Activated CD4-positive, CD25-positive, alpha-beta regulatory T cell treated with anti-CD3 and anti-CD28 coated beads, Interleukin-2, amount 50 U/mL, for 16 hours (primary cell): ENCODE measurements around the gene NPLOC4.
"Not testable (repeated sequence)": the region's sequence is repeated elsewhere in the genome, so short reads cannot be mapped to it uniquely, and the experiment has no call there.

Source experiments
- DNase-seq: peaks from one replicate; pipeline ENCODE4 v3.0.0-alpha.2; 2020; ENCODE audit warnings: low read depth, low spot score

Gene NPLOC4

DNA sequence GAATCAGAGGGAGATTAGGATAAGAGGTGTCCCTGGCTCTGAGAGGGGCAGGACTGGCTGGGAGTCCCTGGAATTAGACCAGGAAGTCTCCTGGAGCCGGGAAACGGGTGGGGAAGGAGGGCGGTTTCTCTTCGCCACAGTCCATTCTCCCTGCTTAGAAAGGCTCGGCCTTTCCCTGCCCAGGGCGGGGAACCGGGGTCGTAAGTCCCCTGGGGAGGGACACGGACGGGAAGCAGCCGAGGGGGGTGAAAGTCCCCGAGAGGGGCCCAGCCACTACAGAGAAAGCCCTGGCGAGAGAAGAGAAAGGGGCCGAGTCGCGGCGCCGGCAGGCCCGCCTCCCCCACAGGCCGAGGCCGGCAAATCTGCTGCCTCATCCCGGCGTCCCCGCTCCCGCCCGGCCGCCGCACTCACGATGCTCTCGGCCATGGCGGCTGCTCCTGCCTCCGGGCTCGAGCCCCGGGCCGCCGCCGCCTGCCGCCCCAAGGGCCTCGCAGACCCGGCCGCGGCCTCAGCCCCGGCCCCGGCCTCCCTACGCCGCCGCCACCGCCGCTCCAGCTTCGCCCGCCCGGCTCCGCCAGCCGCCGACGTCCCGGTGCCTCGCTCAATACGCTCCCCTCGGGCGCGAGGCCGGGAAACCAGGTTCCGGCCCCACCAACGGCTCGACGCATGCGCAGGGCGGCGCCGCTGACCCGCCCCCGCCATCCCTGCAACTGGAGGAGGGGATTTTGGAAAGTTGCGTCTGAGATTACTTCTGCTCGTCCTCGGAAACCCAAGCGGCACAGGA lies at the start of gene NPLOC4, which contains the start of gene TSPAN10:
NPLOC4 (minus strand) TSS at position 608 of the 784 bp plus-strand sequence; CDS start at position 426, 182 bp downstream.
TSPAN10 (plus strand) TSS at position 692 of the 784 bp plus-strand sequence. CDS start 5,217 bp downstream, outside the sequence.
- peak; percentile 70 for DNase-seq

DNA sequence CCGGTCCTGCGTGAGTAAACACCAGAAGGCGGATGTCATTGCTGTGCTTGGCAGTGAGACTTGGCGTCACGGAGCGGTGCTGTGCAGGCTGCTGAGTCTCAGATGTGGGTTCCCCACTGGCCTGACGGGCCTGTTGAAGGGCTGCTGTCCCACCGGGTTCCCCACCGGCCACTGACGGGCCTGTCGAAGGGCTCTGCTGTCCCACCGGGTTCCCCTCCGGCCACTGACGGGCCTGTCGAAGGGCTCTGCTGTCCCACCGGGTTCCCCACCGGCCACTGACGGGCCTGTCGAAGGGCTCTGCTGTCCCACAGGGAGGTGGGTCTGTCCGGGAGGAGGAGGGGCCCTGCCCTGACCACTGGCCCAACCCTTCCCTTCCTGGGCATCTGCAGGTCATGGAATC lies 49.7 kb upstream of the NPLOC4 start:
- DNase-seq = no peak

DNA sequence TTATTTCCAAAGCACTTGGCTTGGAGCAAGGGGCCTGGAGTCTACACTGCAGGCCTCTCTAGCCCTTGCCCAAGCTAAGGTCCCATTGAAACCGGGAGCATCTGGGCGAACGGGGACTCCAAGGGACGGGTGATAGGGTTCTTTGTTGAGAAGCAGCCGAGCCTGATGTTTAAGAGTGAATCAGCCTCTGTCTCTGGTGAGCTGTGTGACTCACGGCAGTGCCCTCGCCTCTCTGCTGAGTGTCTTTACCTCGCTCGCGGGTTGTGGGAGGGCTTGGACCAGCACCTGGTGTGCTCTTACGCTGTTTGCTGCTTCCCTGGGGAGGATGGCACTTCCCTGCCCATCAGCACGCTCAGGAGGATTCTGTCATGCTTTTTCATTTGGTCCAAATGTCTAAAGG lies 48.2 kb upstream of the NPLOC4 start:
- DNase-seq = no peak

DNA sequence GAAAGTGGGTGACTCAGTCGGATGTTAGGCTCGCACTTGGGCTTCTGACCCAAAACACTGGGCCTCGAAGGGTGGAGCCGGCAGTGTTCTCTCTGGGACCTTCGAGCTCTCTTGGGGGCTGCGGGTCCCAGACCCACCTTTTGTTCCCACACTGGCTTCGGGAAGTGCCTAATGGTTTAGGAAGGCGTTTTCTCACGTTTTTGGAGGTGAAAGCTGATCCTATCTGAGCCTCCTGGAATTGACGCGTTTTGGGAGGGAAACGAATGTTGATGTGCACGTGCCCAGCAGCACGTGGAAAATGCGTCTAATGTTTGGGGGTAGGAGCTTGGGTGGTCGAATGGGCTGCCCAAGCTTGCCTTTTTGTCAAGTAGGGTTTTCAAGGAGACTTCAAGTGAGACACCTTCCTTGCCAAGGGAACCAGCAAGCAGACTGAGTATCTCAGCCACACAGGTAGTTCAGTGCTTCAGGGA lies 47.6 kb upstream of the NPLOC4 start:
- DNase-seq = no peak

DNA sequence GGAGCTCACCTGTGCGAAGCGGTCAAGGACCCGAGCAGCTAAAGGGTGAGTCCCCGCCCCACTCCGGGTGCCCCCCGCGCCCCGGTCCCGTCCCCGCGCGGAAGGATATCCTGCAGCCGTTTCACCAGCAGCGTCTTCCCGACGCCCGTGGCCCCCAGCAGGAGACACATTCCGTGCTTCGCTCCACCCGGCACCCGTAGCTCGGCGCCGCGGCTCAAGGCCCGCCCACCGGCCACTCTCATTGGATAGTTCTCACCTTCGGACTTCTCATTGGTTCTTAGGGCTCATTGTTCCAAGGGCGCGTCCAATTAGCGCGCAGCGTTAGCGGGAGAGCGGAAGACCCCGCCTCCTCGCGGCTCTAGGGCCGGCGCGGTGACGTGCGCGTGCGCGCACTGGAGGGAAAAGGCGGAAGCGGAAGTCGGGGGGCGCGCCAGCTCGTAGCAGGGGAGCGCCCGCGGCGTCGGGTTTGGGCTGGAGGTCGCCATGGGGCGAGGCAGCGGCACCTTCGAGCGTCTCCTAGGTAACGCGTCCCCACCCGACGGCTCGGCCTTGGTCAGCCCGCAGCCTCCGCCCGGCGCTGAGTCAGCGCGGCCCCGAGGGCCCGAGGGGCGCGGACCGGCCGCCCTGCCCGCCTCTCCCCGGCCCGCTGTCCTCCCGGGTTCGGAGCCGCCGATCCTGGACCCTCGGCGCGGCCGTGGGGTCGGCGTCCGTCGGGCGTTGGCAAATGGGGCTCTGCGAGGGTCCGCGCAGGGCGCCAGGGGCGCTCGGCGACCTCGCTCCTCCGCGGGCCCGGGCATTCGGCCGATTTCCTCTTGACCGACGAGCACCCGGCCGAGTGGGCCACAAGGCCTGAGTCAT lies 46.9 kb upstream of the NPLOC4 start, which contains the start of the genes ARL16 and HGS:
ARL16 (minus strand) TSS at position 214 of the 858 bp plus-strand sequence; CDS start at position 170, 44 bp downstream.
HGS (plus strand) TSS at position 428 of the 858 bp plus-strand sequence; CDS start at position 484, 56 bp downstream.
- DNase-seq = peak; percentile 95

DNA sequence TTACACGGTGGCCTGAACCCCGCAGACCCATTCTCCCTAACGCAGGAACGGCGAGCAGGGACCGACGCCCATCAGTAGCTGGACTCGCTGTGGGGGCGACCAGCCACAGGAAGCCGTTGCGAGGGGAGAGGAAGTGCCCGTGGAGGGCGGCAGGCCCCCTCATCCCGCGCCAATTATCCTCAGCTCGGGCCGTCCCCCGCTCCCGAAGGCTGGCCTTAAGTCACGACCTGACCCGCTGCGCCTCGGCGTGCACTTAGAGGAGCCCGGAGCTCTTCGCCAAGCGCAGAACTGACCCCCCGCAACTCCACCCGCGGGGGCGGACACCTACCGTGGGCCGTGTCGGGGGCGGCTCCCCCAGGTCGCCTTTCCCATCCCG lies 46.3 kb upstream of the NPLOC4 start:
- no peak for DNase-seq

DNA sequence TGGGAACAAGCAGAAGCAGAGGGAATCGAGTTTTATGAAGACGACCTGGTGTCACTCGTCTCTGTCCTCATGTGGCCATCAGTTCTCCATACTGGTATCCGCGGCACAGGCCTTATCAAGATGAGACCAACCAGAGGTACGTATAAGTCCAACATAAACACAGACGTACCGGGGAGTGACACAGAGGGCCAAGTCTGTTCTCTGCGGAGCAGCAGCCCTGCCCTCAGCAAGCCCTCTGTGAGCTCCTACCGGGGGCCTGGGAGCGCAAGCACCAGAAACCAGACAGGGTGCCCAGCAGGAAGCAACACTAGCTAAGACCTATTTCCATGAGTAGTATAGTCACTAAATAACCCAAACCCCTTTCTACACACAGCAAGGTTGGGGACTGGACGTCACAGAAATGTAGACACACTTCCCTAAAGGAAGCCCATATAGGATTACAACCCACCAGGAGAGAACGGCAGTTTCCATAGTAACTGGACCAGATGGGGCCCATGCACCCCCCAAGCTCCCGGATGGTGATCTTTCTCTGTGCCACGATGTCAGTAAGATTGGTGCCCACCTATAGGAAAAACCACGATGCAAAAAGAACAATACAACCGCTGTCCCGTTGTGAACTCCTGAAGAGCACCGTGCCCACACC lies 45.8 kb upstream of the NPLOC4 start:
- no peak for DNase-seq

DNA sequence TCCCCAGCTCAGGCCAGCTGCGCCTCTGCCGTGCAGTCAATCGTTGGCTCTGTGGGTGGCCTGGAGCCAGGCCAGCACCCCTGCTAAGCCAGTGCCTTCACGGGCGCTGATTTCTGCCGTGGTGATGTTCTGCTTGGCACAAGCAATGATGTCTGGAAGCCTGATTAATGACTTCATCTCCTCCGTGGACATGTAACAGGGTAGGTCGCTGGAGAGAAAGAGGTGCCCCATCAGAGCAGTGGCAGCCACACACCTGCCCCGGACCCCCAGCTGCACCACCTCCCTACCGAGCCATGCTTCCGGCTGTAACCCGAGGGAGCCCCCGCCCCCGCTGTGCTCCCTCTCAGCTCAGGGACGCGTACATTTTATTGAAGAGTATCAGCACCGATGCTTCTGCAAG lies 44.8 kb upstream of the NPLOC4 start:
- no peak for DNase-seq

DNA sequence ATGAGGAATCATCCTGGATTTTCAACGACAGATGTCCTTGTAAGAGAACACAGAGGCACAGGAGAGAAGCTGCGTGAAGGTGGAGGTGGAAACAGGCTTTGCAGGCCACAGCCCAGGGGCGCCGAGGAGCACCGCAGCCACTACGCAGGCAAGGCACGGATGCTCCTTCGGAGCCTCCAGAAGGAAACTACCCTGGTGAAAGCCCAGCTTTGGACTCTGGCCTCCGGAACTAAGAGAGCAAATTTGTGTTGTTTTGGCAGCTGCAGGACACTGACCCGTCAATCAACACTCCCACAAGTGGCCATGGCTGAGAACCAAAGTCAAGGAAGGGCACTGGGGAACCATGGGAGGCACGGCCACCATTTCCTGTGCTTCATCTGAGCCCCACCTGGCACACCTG lies 43.2 kb upstream of the NPLOC4 start:
- DNase-seq = no peak

DNA sequence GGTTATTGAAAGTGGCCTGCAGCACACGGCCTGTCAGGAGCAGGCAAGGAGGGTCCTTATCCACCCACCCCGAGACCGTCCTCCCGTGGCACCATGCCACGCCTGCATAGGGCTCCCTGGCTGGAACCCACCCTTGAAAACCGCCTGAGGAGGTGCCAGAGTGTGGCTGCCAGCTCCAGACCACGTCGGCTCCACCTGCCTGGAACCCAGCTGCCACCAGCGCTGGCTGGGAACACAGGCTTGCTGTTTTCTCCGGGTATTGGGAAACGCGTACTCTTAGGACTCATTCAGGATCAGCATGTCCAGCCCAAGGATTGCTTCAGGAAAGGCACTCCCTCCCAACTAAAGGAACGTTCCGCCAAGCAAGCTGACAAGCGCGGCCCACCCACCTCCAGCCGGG lies 40.0 kb upstream of the NPLOC4 start:
- no peak for DNase-seq

DNA sequence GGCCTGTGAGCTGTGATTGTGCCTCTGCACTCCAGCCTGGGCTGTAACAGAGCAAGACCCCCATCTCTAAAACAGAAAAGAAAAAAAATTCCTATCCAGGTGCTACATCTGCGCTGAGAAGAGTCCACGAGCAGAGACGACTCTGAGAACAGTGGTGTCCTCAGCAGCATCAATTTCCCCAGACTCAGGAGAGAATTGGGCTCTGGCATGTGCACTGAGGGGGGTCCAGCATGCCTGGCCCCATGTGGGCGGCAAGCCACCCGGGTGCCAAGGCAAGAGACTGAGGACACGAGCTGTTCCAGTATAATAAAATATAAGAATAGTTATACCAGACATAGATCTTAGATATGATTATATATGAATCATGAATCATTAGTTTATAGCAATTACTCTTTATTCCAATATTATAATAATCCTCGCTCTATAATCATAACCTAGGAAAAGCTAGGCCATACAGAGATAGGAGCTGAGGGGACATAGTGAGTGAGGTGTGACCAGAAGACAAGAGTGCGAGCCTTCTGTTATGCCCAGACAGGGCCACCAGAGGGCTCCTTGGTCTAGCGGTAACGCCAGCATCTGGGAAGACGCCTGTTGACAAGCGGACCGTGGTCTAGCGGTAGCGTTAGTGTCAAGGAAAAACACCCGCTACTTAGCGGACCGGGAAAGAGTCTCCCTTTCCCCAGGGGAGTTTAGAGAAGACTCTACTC lies 38.8 kb upstream of the NPLOC4 start:
- DNase-seq = not testable (repeated sequence)

DNA sequence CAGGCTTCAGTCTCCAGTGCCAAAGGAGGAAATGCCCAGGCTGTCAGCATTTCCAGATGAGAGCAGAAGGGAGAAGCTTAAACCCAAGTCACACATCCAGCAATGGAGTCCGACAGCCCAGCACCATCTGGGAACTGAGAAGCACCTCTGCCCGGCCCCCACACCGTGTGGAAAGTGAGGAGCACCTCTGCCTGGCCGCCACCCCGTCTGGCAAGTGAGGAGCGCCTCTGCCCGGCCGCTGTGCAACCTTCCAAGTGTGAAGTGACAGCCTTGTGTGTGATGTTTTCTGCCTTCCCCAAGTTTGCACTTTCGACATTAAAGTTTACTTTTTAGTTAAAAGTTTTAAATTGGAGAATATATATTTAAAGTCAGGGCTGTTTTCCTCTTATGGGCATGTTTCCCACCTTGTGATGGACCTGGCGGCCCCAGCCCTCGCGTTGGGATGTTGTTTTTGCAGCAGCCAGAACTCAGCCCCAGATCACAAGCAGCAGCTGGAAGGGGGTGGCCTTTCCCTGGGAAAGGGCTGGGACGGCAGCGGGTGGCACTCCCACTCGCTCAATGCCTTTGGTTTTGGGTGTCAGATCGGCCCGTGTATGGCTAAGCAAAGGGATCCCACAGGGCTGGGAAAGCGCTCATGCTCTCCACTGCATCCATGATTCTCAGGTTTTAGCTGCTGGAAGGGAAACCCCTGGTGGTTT lies 36.8 kb upstream of the NPLOC4 start:
- no peak for DNase-seq

DNA sequence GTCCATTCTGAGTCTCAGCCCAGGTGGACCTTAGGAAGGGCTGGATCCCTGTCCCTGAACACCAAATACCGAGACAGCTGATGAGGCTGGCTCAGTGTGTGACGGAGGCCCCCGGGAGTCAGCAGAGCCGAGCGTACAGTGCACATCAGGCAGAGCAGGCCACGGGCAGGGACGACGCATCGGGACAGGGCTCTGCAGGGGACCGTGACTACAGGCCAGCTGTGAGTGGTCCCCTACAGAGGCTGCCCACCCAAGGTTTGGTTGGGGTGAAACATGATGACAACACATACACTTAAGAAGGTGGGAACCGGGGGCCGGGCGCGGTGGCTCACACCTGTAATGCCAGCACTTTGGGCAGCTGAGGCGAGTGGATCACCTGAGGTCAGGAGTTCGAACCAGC lies 36.0 kb upstream of the NPLOC4 start:
- no peak for DNase-seq

DNA sequence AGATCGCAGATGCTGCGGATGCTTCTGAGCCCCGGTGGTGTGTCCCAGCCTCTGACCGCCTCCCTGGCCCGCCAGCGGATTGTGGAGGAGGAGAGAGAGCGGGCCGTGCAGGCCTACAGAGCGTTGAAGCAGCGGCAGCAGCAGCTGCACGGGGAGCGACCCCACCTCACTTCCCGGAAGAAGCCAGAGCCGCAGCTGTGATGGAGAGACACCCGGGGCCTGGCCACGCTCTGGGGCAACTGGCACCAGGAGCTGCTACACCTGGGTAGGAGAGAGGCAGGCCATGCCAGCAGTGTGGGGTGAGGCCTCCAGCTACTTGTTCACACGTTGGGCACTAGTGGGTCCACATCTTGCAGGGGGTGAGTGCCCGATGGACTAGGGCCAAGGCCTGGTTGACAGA lies 35.6 kb upstream of the NPLOC4 start:
- DNase-seq = no peak

DNA sequence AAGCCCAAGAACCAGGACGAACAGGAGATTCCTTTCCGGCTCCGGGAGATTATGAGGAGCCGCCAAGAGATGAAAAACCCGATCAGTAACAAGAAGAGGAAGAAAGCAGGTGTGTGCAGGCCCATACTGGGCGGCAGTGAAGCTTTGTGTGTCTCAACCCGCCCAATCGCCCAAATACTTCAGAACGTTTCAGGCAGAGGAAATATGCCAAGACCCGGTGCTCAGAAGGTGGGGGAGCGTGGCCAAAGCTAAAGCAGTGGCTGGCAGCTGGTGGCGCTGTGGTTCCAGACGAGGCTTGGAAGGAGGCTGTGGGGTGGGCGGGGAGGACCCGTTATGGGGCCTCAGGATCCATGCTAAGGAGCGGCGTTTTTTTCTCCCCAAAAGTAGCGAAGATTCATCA lies 30.8 kb upstream of the NPLOC4 start:
- no peak for DNase-seq

DNA sequence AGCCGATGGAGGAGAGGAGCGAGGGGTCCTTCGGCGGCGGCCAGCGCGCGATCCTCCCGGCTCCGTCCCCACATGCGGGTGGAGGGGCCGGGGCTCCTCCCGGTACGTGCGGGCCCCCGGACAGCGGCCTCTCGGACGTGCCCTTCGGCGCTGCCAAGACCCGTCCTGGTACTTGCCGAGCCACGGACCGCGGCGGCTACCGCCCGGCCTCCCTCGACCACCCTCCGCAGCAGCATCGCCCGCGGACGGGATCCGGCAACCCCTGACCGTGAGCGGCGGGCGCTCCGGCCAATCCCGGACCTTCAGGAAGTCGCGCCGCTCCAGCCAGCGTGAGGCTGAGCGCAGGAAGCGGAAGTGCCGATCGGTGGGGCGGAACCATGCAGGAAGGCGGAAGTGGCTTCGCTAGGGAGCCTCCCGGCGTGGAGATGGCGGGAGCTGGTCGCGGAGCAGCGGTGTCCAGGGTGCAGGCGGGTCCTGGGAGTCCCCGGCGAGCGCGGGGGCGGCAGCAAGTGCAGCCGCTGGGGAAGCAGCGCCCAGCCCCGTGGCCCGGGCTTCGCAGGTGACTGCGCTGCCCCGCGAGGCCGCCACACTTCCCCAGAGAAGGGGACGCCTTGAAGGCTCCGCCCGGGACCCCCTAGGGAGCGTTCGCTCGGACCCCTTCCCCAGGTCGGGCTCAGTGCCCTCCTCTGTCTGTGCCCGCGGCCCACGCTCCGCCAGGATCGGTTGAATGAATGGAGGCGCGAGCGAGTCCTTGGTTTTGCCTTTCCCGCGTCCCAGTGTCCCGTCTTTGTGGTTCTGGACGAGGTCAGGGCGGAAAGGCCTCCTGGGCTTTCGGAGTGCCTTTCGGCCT lies 29.7 kb upstream of the NPLOC4 start, which contains the start of the genes CCDC137 and OXLD1:
CCDC137 (plus strand) TSS at position 396 of the 850 bp plus-strand sequence; CDS start at position 426, 30 bp downstream.
OXLD1 (minus strand) TSS at position 264 of the 850 bp plus-strand sequence; CDS start at position 236, 28 bp downstream.
- DNase-seq = peak; percentile 88

DNA sequence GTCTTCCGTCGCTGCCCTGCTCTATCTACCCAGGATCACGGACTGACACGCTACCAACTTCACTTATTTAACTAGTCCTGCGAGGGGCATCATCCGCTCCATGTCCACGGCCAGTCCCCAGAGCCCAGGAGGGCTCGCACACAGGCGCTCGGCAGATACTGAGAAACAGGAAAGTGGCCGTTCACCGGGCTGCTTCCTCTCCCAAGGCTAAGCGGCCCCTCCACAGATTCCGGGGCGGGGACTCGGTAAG lies 29.1 kb upstream of the NPLOC4 start:
- DNase-seq = no peak

DNA sequence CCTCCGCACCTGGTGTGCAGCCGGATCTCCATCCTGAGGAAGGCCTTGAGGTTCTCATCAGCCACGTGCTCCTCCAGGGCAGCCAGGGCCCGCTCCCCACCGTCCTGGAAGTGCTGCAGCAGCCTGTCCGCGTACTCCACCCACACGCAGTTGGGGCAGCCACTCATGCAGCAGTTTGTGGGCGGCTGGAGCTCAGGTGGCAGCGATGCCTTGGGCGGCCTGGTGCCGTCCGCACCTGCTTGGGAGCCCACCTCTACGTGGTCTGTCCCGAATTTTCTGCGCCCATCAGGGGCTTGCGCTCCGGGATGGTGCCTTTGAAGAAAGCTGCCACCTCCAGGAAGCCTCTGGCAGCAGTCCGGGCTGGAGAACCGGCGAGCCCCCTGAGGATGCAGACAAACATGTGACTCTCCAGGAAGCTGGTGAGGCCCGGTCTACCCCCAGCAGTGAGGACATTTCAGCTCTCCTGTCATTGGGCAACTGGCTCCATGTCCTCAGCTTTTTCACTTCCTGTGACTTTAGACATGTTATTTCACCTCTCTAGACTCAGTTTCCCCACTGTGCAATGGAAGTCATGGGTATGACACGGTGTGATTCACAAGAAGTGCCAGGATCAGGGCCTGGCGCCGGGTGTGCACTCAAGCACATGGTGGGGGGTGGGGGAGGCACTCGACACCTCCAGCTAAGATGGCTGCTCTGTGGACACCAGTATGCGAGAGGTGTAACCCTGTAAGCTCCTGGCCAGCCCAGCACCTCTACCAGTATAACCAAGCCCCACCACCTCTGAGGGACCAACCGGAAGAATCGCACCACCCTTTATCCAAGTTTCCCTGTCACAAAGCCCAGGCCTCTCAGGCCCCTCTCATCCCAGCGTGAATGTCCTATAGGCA lies 28.5 kb upstream of the NPLOC4 start:
- DNase-seq = no peak

DNA sequence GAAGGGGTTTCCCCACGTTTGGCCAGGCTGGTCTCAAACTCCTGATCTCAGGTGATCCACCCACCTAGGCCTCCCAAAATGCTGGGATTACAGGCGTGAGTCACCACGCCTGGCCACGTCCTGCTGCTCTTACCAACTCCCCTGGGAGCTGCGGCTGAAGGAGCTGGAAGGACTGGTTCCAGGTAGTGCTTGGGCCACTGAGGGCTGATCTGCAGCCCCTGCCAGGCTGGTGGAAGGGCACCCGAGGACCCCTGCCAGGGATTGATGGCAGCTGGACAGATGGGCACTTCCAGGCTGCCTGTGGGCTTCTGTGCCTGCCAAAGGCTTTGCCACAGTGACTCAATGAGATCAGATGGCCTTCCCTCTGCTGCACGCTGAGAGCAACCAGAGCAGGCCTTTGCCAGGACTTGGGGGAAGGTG lies 27.1 kb upstream of the NPLOC4 start:
- DNase-seq = no peak
